Superior temporal gyrus (tissue), 1 donor: ENCODE data around the gene ITGA1.
"Not testable (repeated sequence)": the region's sequence is repeated elsewhere in the genome, so short reads cannot be mapped to it uniquely, and the experiment has no call there.

ENCODE experiments used
- DNase-seq: peaks from one replicate; pipeline ENCODE4 v3.0.0-alpha.2; 2016; ENCODE audit errors: extremely low spot score

The ITGA1 gene

GRCh38 chr5:52787600-52788504, at the start of gene ITGA1, which contains the start of gene PELO:
TSS of gene ITGA1 (plus strand) at chr5:52787916. CDS start at chr5:52788354, 438 bp downstream.
TSS of gene PELO (plus strand) at chr5:52787916. CDS start at chr5:52800395, 12,479 bp downstream.
- DNase-seq: no peak

- DNase-seq: no peak
These were observed 49.6 kb upstream of the ITGA1 start for GRCh38 chr5:52738095-52738506.

- DNase-seq: no peak
These were observed 47.7 kb upstream of the ITGA1 start for GRCh38 chr5:52740007-52740406.

GRCh38 chr5:52743012-52743411, 44.7 kb upstream of the ITGA1 start:
- DNase-seq: no peak

GRCh38 chr5:52743529-52743928, 44.2 kb upstream of the ITGA1 start:
- DNase-seq: no peak

DNA sequence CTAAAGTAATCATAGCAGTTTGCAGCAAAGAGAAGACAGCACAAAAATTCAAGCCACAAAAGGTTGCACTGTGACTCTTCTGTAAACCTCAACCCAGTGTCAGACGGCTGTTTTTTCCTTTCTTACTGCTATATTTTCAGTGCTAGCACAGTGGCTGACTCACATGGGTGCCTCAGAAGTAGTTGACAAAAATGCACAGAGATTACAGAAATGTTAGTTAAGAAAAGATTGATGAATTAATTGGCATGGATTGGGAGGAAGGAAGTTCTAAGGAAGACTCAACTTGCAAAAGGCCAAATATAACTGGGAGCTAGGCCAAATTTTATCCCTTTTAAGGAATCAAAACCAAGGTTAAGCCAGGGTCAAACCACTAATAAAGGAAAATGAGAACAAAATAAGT, 43.7 kb upstream of the ITGA1 start:
- DNase-seq: no peak

GRCh38 chr5:52744867-52745458, 42.8 kb upstream of the ITGA1 start:
- DNase-seq: not testable (repeated sequence)

DNA sequence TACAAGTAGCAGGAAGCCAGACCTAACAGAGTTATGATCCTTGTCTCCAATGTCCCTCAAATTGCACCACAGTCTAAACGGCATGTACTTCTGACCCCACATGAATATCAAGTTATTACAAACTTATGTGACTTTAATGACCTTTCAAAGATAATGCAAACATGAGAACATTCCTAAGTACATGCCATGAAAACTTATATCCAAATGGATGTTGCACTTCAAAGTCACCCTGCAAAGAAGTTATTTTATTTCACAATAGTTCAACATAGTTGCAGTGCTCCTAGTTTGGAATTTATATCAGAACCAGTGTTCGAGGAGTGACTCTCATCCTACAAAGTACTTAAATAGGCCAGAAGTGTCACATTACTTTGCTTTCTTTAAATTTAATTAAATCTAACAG, 41.2 kb upstream of the ITGA1 start:
- no peak for DNase-seq

GRCh38 chr5:52748590-52748989, 39.1 kb upstream of the ITGA1 start:
- DNase-seq: no peak

GRCh38 chr5:52749666-52750065, 38.0 kb upstream of the ITGA1 start:
- DNase-seq: no peak

- DNase-seq: no peak
These were observed 36.6 kb upstream of the ITGA1 start for GRCh38 chr5:52751137-52751536.

DNA sequence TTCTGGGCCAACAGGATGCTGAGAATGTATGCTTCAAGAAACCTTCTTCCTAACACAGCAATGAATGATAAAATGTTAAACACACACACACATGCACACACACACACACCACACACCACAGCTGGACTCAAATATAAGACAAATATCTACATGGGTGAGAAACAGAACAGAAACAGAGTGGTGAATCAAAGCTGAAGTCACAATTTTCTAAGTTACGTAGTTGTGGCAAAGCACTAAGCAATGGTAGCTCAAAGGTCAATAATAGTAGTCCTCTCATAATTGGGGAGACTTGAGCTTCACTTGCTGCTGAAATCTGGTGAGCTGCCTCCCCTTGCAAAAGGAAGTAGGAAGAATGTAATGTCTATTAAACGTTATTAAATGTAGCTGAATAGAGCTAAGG, 33.7 kb upstream of the ITGA1 start:
- DNase-seq: no peak

DNA sequence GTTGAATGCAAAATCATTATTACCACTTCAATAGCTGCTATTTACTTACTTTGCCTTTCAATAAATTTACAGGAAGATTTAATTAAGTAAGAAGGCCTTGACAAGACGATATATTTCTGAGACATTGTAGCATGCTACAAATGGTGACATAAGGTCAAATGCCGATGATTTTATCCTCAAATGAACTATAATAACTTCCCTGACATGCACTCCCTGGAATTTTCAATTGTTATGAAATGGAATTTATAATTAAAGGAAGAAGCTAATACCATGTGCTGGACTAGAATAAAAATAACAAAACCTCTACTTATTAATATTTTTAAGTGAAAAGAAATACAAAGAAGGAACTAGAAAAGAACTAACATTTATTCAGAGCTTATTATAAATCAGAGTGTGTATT, 30.2 kb upstream of the ITGA1 start:
- no peak for DNase-seq

DNA sequence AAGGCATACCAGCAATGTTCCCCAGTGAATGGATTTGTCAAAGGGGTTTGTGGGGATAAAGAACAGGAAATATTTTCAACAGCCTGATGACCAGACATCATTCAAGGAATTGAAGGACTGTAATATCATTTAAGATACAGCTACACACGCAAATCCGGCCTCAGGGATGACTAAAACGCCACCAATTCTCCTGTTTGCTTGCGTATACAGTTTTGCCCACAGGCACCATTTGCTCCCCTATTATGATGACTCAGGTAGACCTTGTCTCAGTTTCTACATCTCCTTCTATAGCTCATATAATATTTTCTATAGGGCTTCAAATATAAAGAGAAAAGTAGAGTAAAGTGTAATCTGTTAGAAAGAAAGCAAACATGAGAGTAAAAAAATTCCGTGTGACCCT, 29.7 kb upstream of the ITGA1 start:
- DNase-seq: no peak

DNA sequence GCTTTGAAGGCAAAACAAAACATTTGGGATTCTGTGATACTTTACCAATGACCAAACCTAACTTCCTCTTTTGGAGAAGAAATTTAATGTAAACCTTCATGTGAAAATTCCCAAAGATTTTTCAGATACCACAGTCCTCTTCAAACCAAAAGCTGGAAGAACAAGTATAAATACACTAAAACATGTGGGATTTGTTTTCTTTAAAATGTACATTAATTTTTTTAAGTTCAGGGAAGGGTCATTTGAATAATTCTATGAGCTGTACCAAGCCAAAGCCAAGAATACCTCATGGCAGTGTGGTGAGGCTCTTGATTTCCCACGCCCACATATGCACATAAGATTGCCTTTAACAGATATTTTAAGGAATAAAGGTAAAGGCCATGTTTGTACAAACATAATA, 28.4 kb upstream of the ITGA1 start:
- DNase-seq: no peak

DNA sequence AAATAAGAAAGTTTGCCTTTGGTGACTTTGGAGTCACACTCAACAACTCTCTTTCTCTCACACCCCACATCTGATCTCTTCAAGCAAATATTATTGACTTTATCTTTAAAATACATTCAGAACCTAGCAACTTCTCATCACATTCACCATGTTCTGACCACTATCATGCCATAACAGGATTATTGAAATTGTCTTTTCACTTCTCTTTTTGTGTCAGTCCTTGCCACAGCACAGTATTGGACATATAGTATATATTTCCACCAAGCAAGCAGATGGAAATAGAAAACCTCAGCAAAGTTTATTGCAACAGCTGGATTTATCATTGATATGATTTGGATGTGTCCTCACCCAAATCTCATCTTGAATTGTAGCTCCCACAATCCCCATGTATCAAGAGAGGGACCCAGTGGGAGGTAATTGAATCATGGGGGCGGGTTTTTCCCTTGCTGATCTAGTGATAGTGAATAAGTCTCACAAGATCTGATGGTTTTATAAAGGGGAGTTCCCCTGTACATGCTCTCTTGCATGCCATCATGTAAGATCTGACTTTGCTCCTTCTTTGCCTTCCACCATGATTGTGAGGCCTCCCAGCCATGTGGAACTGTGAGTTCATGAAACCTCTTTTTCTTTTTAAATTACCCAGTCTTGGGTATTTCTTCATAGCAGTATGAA, 26.9 kb upstream of the ITGA1 start:
- DNase-seq: no peak

DNA sequence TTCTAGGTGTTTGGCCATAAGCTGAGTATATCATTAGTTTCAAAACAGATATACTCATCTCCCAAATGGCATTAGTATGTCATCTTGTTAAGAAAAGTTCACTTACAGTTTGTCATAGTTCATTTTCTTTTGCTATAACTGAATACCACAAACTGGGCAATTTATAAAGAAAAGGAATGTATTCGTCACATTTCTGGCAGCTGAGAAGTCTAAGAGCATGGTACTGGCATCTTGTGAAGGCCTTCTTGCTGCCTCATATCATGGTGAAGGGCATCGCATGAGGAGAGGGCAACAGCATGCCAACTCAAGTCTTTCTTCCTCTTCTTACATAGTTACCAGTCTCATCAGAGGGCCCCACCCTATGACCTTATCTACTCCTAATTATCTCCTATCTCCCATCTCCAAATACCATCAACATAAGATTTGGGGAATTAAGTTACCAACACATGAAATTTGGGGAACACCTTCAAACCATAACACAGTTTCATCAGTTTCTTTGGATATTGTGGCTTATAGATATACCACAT, 20.4 kb upstream of the ITGA1 start:
- no peak for DNase-seq

DNA sequence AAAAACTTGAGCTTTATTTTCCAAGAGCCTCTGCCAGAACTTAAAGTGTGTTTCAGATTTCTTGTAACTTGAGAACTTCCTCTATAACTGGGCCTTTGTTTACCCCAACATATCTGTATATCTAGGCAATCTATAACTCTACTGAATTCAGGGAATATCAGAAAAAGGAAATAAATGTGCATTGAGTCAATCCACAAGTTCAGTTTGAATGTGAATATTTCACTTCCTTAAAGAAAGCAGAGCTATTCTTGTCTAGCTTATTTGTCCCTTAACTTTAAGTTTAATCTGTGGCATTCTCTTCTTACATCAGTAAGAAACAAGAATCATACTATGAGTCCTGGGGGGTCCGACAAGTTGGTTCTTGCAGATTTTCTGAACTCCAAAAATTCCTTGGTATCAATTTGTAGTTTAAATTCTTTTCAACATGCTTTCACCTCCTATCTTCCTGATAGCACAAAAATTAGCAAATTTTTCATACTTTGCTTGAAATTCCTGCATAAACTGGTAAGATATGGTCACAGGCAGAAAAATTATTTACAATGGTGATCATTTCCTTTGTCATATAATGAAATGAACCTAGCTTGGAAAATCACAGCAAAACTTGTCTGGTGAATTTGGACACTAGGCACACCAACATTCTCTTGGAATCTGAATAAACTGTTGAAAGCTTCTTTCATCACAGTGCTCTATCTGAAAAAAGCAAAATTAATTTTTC, 19.8 kb upstream of the ITGA1 start:
- DNase-seq: no peak

- no peak for DNase-seq
These were observed 18.7 kb upstream of the ITGA1 start for GRCh38 chr5:52769061-52769460.

DNA sequence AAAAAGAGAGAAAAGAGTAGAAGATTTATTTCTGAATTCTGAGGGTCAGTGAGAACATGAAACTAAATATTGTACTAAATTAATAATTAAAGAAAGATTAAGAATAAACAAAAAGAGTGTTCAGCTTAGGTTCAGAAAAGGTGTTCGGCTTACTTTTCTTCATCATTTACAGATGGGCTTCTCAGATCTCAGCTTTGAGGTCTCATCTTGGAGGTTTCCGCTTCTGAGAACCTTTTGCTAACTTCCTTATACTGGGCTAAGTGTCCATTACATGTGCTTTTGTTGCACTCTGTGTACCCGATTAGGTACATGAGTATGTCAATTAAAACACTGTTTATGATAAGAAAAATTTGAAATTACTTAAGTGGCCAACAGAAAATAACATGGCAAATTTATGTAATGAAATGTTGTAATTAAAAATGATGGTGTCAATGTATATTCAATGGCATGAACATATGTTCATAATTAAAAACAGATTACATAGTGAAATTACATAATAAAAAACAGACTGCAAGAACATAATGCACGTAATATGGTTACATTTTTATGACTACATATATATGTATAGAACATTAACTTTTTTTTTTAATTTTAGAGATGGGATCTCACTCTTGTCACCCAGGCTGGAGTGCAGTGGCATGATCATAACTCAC, 17.3 kb upstream of the ITGA1 start:
- DNase-seq: no peak

- DNase-seq: no peak
These were observed 16.2 kb upstream of the ITGA1 start for GRCh38 chr5:52771343-52772039.
